Neural cell (in vitro differentiated cells): ENCODE measurements around the gene NNT. TPM values are rescaled to one million over a fixed set of nuclear protein-coding genes. Genes with fewer than 3 reads are reported as not detected.

Experiments used
- H2AFZ ChIP-seq: fragments of 200-600, 300-800 bp; sonication (generic), shearing (Covaris generic); 2 replicates; pipeline ENCODE4 v1.6.0; 2014; ENCODE audit warnings: low read depth, mild to moderate bottlenecking, antibody characterized with exemption, low read length, moderate library complexity
- H3F3A ChIP-seq: fragments of 200-600 bp; shearing (Covaris generic); 2 replicates; pipeline ENCODE4 v1.6.1; 2016; ENCODE audit warnings: mild to moderate bottlenecking, moderate library complexity, mixed read lengths, antibody characterized with exemption, low read length; ENCODE audit not compliant: insufficient read depth, poor library complexity, severe bottlenecking
- H3K27ac ChIP-seq: fragments of 200-600, 300-800 bp; sonication (generic), shearing (Covaris generic); 2 replicates; pipeline ENCODE4 v1.5.1; 2014; ENCODE audit warnings: mild to moderate bottlenecking, low read length, moderate library complexity
- H3K27me3 ChIP-seq: fragments of 300-800, 200-600 bp; sonication (generic), shearing (Covaris generic); 2 replicates; pipeline ENCODE4 v1.6.0; 2014; ENCODE audit warnings: mild to moderate bottlenecking, low read depth, low read length, moderate library complexity; ENCODE audit not compliant: insufficient read depth
- H3K36me3 ChIP-seq: fragments of 300-800, 200-600 bp; sonication (generic), shearing (Covaris generic); 2 replicates; pipeline ENCODE4 v1.5.1; 2014; ENCODE audit warnings: mild to moderate bottlenecking, antibody characterized with exemption, low read length, moderate library complexity; ENCODE audit not compliant: insufficient read depth
- H3K4me2 ChIP-seq: fragments of 300-800, 200-600 bp; sonication (generic), shearing (Covaris generic); 2 replicates; pipeline ENCODE4 v1.6.0; 2014; ENCODE audit warnings: mild to moderate bottlenecking, low read length
- H3K4me3 ChIP-seq: fragments of 300-800, 200-600 bp; sonication (generic), shearing (Covaris generic); 2 replicates; pipeline ENCODE4 v1.5.1; 2014; ENCODE audit warnings: mild to moderate bottlenecking, low read length, moderate library complexity
- H3K79me2 ChIP-seq: fragments of 200-600 bp; shearing (Covaris generic); replicated peaks from 2 replicates; pipeline ENCODE4 v1.6.0; 2014; ENCODE audit warnings: mild to moderate bottlenecking, low read length, moderate library complexity; ENCODE audit not compliant: insufficient read depth
- H3K9ac ChIP-seq: fragments of 300-800, 200-600 bp; sonication (generic), shearing (Covaris generic); 2 replicates; pipeline ENCODE4 v1.6.1; 2016; ENCODE audit warnings: mild to moderate bottlenecking, low read length, mixed read lengths
- H3K9me2 ChIP-seq: fragments of 200-600 bp; shearing (Covaris generic); 2 replicates; pipeline ENCODE4 v1.6.1; 2016; ENCODE audit warnings: mild to moderate bottlenecking, low read length, mixed read lengths; ENCODE audit not compliant: insufficient read depth
- H3K9me3 ChIP-seq: fragments of 200-600, 300-800 bp; sonication (generic), shearing (Covaris generic); 2 replicates; pipeline ENCODE4 v1.6.1; 2016; ENCODE audit warnings: mild to moderate bottlenecking, mixed run types, low read length, moderate library complexity, mixed read lengths
- H4K20me1 ChIP-seq: fragments of 200-600 bp; shearing (Covaris generic); 2 replicates; pipeline ENCODE4 v1.6.1; 2016; ENCODE audit warnings: mild to moderate bottlenecking, mixed run types; ENCODE audit not compliant: insufficient read depth
- CTCF ChIP-seq: fragments of 450-650 bp; IDR thresholded peaks from 2 replicates; pipeline ENCODE4 v1.5.1; 2014; ENCODE audit warnings: antibody characterized with exemption, mild to moderate bottlenecking, moderate library complexity; ENCODE audit not compliant: poor library complexity, severe bottlenecking
- EP300 ChIP-seq: fragments of 450-650 bp; conservative IDR thresholded peaks from 2 replicates; pipeline ENCODE4 v1.6.1; 2014; ENCODE audit warnings: antibody characterized with exemption, mild to moderate bottlenecking, moderate library complexity; ENCODE audit not compliant: poor library complexity, severe bottlenecking
- EZH2 ChIP-seq: fragments of 200-600, 300-800 bp; shearing (Covaris generic), sonication (generic); IDR thresholded peaks from 2 replicates; pipeline ENCODE4 v1.6.1; 2014; ENCODE audit warnings: antibody characterized with exemption, low read length, borderline replicate concordance, mild to moderate bottlenecking; ENCODE audit not compliant: insufficient read depth, poor library complexity, severe bottlenecking
- MXI1 ChIP-seq: fragments of 450-650 bp; conservative IDR thresholded peaks from 2 replicates; pipeline ENCODE4 v1.6.1; 2014; ENCODE audit warnings: antibody characterized with exemption, mild to moderate bottlenecking; ENCODE audit not compliant: poor library complexity, severe bottlenecking
- POLR2AphosphoS5 ChIP-seq: IDR thresholded peaks from 2 replicates; pipeline ENCODE4 v1.6.1; 2012
- RAD21 ChIP-seq: fragments of 450-650 bp; conservative IDR thresholded peaks from 2 replicates; pipeline ENCODE4 v1.6.1; 2014; ENCODE audit warnings: antibody characterized with exemption, mild to moderate bottlenecking, moderate library complexity
- REST ChIP-seq: IDR thresholded peaks from 2 replicates; pipeline ENCODE4 v1.6.1; 2012; ENCODE audit warnings: borderline replicate concordance
- SMC3 ChIP-seq: fragments of 450-650 bp; conservative IDR thresholded peaks from 2 replicates; pipeline ENCODE4 v1.6.1; 2014; ENCODE audit warnings: antibody characterized with exemption, mild to moderate bottlenecking, moderate library complexity; ENCODE audit not compliant: poor library complexity
- TAF1 ChIP-seq: IDR thresholded peaks from 2 replicates; pipeline ENCODE4 v1.6.1; 2012; ENCODE audit warnings: low read depth
- polyA plus RNA-seq: library from polyadenylated mRNA; depleted of rRNA; stranded (reverse); fragments of >200 nt; gene quantifications from 2 replicates; pipeline ENCODE4 v1.2.3, GENCODE V29; 2014

The NNT gene
- polyA plus RNA-seq, 1 donor from 2014 or later: 120 TPM

DNA sequence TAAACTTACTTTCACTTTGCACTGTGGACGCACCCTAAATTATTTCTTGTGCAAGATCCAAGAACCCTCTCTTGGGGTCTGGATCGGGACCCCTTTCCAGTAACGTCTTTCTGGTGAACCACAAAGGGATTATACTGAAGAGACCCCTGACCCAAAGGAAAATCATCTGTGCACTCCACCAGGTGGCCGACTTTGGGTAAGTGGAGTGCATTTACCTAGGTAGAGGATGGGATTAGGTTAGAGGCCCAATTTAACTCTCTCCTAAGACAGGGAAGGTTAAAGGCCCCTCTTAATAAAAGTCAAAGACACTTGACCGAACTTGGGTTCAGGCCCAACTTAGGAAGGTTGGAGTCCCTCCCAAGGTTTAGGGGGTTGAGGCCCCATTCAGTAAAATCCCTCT lies 37.9 kb upstream of the NNT start:
- no peaks in the 10 kb centered on the region for H3F3A ChIP-seq
- no peaks in the 10 kb centered on the region for H3K36me3 ChIP-seq
- no peak overlapping the region for H2AFZ ChIP-seq
- H3K79me2 ChIP-seq: no peaks in the 10 kb centered on the region
- no peak overlapping the region for H3K27ac ChIP-seq
- no peak overlapping the region for H3K4me3 ChIP-seq
- no peaks in the 10 kb centered on the region for H3K9me3 ChIP-seq
- no peak overlapping the region for H3K4me2 ChIP-seq
- H3K27me3 ChIP-seq: no peaks in the 10 kb centered on the region
- no peaks in the 10 kb centered on the region for H3K9me2 ChIP-seq
- no peak overlapping the region for H3K9ac ChIP-seq
- no peaks in the 10 kb centered on the region for H4K20me1 ChIP-seq
- TF ChIP-seq TAF1: no peak
- TF ChIP-seq EZH2: no peak
- TF ChIP-seq RAD21: no peak
- TF ChIP-seq POLR2AphosphoS5: no peak
- TF ChIP-seq MXI1: no peak
- TF ChIP-seq REST: no peak
- no peak for TF ChIP-seq SMC3
- no peak for TF ChIP-seq CTCF
- no peak for TF ChIP-seq EP300

DNA sequence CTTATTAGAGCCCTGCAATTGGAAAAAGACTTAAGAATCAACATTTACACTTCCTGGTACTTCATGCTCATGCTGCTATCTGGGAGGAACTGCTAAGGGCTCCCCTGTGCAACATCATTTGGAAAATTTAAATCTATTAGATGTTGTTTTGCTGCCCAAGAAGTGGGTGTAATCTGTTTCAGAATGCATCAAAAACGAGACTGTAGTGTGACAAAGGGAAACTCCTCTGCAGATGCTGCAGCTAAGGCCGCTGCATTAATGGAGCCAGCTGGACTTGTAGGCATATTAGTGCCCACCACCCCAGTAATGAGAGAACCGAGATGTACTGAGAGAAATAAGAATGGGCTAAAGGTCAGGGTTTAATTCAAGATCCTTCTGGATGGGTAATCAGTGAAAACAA lies 35.0 kb upstream of the NNT start:
- Histone ChIP-seq H3K4me3 (no peak overlapping the region), H4K20me1 (no peaks in the 10 kb centered on the region), H3K27me3 (no peaks in the 10 kb centered on the region), H3K79me2 (no peaks in the 10 kb centered on the region), H3K4me2 (no peak overlapping the region), H3K9me3 (no peaks in the 10 kb centered on the region), H3K9ac (no peak overlapping the region), H3K9me2 (no peaks in the 10 kb centered on the region), H2AFZ (no peak overlapping the region), H3K27ac (no peak overlapping the region), H3K36me3 (no peaks in the 10 kb centered on the region), H3F3A (no peaks in the 10 kb centered on the region)
- no peak for TF ChIP-seq POLR2AphosphoS5
- no peak for TF ChIP-seq RAD21
- no peak for TF ChIP-seq MXI1
- no peak for TF ChIP-seq SMC3
- TF ChIP-seq CTCF: no peak
- no peak for TF ChIP-seq EP300
- TF ChIP-seq TAF1: no peak
